ENCODE data around the gene CST7. TPM values are rescaled to one million over a fixed set of nuclear protein-coding genes. Genes with fewer than 3 reads are reported as not detected.

The CST7 gene
- total RNA-seq, 1 donor from 2014 or later: 0.66 TPM

GRCh38 chr20:24971376-24972101 is 22.5 kb downstream of the CST7 start:
- no peak overlapping the region for H3K27ac ChIP-seq (replicated peaks)
- no peaks in the 10 kb centered on the region for H3K4me1 ChIP-seq
- H3K36me3 ChIP-seq: peaks cover 89% of the 10 kb centered on the region
- intact Hi-C loops (cut with micrococcal nuclease): no loop called here
- DNase-seq: no peak
- no peak overlapping the region for H3K4me3 ChIP-seq
- peaks cover 16% of the 10 kb centered on the region for H3K9me3 ChIP-seq (replicated peaks)
- no peaks in the 10 kb centered on the region for H3K27me3 ChIP-seq (ENCODE audit: low read depth)
- no peak for TF ChIP-seq CTCF (IDR thresholded peaks at IDR 0.05; ENCODE audit: borderline replicate concordance)

DNA sequence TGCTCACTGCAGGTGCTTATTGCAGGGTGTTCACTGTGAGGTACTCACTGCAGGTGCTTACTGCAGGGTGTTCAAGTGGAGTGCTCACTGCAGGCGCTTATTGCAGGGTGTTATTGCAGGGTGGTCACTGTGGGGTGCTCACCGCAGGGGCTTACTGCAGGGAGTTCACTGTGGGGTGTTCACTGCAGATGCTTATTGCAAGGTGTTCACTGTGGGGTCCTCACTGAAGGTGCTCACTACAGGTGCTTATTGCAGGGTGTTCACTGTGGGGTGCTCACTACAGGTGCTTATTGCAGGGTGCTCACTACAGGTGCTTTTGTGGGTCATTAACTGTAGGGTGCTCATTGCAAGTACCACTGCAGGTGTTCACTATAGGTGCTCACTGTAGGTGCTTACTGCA is 23.3 kb downstream of the CST7 start:
- DNase-seq: no peak
- Histone ChIP-seq H3K27ac (replicated peaks) (no peak overlapping the region), H3K9me3 (replicated peaks) (peaks cover 19% of the 10 kb centered on the region), H3K27me3 (ENCODE audit: low read depth) (no peaks in the 10 kb centered on the region), H3K4me1 (no peaks in the 10 kb centered on the region), H3K4me3 (no peak overlapping the region), H3K36me3 (peaks cover 87% of the 10 kb centered on the region)
- intact Hi-C loops (cut with micrococcal nuclease): no loop called here
- no peak for TF ChIP-seq CTCF (IDR thresholded peaks at IDR 0.05; ENCODE audit: borderline replicate concordance)

- no peaks in the 10 kb centered on the region for H3K27me3 ChIP-seq (ENCODE audit: low read depth)
- no peak overlapping the region for H3K27ac ChIP-seq (replicated peaks)
- intact Hi-C loops (cut with micrococcal nuclease): no loop called here
- H3K9me3 ChIP-seq (replicated peaks): peaks cover 19% of the 10 kb centered on the region
- peaks cover 57% of the 10 kb centered on the region for H3K36me3 ChIP-seq
- no peak for TF ChIP-seq CTCF (IDR thresholded peaks at IDR 0.05; ENCODE audit: borderline replicate concordance)
- H3K4me3 ChIP-seq: no peak overlapping the region
- DNase-seq: no peak
- H3K4me1 ChIP-seq: no peaks in the 10 kb centered on the region
These were observed 28.3 kb downstream of the CST7 start for GRCh38 chr20:24977336-24977735.

- no peak for TF ChIP-seq CTCF (IDR thresholded peaks at IDR 0.05; ENCODE audit: borderline replicate concordance)
- H3K4me3 ChIP-seq: no peak overlapping the region
- no peaks in the 10 kb centered on the region for H3K4me1 ChIP-seq
- peaks cover 19% of the 10 kb centered on the region for H3K9me3 ChIP-seq (replicated peaks)
- DNase-seq: no peak
- no peak overlapping the region for H3K27ac ChIP-seq (replicated peaks)
- intact Hi-C loops (cut with micrococcal nuclease): no loop called here
- peaks cover 53% of the 10 kb centered on the region for H3K36me3 ChIP-seq
- H3K27me3 ChIP-seq (ENCODE audit: low read depth): no peaks in the 10 kb centered on the region
These were observed 28.7 kb downstream of the CST7 start for GRCh38 chr20:24977797-24978196.

GRCh38 chr20:24978513-24978912 is 29.4 kb downstream of the CST7 start:
- DNase-seq: no peak
- H3K9me3 ChIP-seq (replicated peaks): peaks cover 19% of the 10 kb centered on the region
- no peak for TF ChIP-seq CTCF (IDR thresholded peaks at IDR 0.05; ENCODE audit: borderline replicate concordance)
- peaks cover 46% of the 10 kb centered on the region for H3K36me3 ChIP-seq
- peaks cover under 1% of the 10 kb centered on the region for H3K4me1 ChIP-seq
- H3K4me3 ChIP-seq: no peak overlapping the region
- no peaks in the 10 kb centered on the region for H3K27me3 ChIP-seq (ENCODE audit: low read depth)
- H3K27ac ChIP-seq (replicated peaks): no peak overlapping the region
- intact Hi-C loops (cut with micrococcal nuclease): no loop called here

Measured in left ventricle myocardium inferior (tissue), 1 donor.